ENCODE measurements around the gene IL6R.

Gene IL6R

GRCh38 chr1:154517661-154518060 is 112.5 kb downstream of the IL6R start:
- H3K4me3 ChIP-seq (replicated peaks; ENCODE audit: low read depth, low read length) = no peak overlapping the region
- DNase-seq (ENCODE audit: extremely low read depth, insufficient read length) = no peak
- no peak for TF ChIP-seq CTCF (IDR thresholded peaks at IDR 0.05; ENCODE audit: insufficient read depth, low read length, poor library complexity, severe bottlenecking)
- H3K27me3 ChIP-seq (replicated peaks; ENCODE audit: control insufficient read depth, insufficient read depth, low read length) = peaks cover 1% of the 10 kb centered on the region; the same call in 1 of the 2 replicates
- no peaks in the 10 kb centered on the region for H3K36me3 ChIP-seq (ENCODE audit: control insufficient read depth, insufficient read depth, low read length)
